ENCODE measurements around the gene SELENOP.

DNA sequence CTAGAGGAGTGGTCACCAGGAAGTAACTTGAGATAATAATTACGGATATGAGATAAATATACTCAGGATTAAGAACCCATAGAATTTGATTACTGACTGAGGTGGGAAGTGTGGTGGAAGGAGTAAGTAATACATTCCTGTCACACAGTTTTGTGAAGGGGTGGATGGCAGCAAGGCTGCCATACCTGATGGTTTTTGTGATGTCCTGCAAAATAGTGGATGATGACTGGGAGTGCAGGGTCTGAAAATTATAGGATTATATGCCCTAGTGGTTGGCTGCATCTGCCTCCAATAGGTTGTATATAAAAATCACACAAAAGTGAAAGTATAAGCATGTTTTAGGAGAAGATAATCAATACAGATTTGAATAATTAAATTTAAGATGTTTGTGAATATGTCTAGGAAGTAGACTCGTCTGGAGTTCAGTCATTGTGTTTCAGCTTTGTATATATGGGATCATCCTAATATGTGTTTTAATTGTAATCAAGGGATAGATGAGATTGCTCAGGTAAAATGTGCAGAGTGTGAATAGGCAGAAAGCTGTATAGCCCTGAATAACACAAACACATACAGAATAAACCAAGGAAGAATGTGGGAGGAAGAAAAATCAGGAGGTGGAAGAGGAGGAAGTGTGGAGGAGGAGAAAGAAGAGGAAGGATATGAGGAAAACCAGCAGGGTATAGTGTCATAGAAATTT lies 5.5 kb downstream of the SELENOP start:
- TF ChIP-seq CTCF (IDR thresholded peaks at IDR 0.05; ENCODE audit: insufficient read depth, low read length, poor library complexity, severe bottlenecking) (no peak), EZH2phosphoT487 (conservative IDR thresholded peaks at IDR 0.05; ENCODE audit: low read length) (no peak)

Measured in SU-DHL-6 (cell line).